ENCODE data around the gene CYB561. TPM values are rescaled to one million over a fixed set of nuclear protein-coding genes. Genes with fewer than 3 reads are reported as not detected.

The CYB561 gene
- total and polyA plus RNA-seq, 2 experiments from 2014 or later, result 7.4 to 21.5 TPM

GRCh38 chr17:63435681-63436522 is 10.2 kb downstream of the CYB561 start:
- Histone ChIP-seq H3K36me3 (no peaks in the 10 kb centered on the region), H3K9me3 (ENCODE audit: low read depth) (no peaks in the 10 kb centered on the region), H3K27ac (no peak overlapping the region), H3K27me3 (no peaks in the 10 kb centered on the region), H3K4me3 (no peak overlapping the region), H3K4me1 (ENCODE audit: low read depth) (peaks cover 5% of the 10 kb centered on the region)
- DNase-seq (ENCODE audit: low read depth in 1 of 2, low spot score in 1 of 2), result no peak
- TF ChIP-seq CTCF (IDR thresholded peaks at IDR 0.05; ENCODE audit: low read depth, low read length), result no peak

GRCh38 chr17:63434951-63435571 is 11.0 kb downstream of the CYB561 start:
- no peaks in the 10 kb centered on the region for H3K9me3 ChIP-seq (ENCODE audit: low read depth)
- DNase-seq (ENCODE audit: low read depth in 1 of 2, low spot score in 1 of 2), result peak in 1 of 2 donors; percentile 47
- H3K27ac ChIP-seq, result no peak overlapping the region
- peak; percentile 36 for TF ChIP-seq CTCF (IDR thresholded peaks at IDR 0.05; ENCODE audit: low read depth, low read length)
- H3K4me1 ChIP-seq (ENCODE audit: low read depth), result peaks cover 5% of the 10 kb centered on the region
- no peaks in the 10 kb centered on the region for H3K27me3 ChIP-seq
- no peak overlapping the region for H3K4me3 ChIP-seq
- no peaks in the 10 kb centered on the region for H3K36me3 ChIP-seq

- Histone ChIP-seq H3K36me3 (no peaks in the 10 kb centered on the region), H3K4me3 (no peak overlapping the region), H3K9me3 (ENCODE audit: low read depth) (no peaks in the 10 kb centered on the region), H3K27ac (no peak overlapping the region), H3K27me3 (no peaks in the 10 kb centered on the region), H3K4me1 (ENCODE audit: low read depth) (peaks cover 5% of the 10 kb centered on the region)
- no peak for TF ChIP-seq CTCF (IDR thresholded peaks at IDR 0.05; ENCODE audit: low read depth, low read length)
- peak in 1 of 2 donors; percentile 96 for DNase-seq (ENCODE audit: low read depth in 1 of 2, low spot score in 1 of 2)
Measured at GRCh38 chr17:63433746-63434591, 12.1 kb downstream of the CYB561 start.

DNA sequence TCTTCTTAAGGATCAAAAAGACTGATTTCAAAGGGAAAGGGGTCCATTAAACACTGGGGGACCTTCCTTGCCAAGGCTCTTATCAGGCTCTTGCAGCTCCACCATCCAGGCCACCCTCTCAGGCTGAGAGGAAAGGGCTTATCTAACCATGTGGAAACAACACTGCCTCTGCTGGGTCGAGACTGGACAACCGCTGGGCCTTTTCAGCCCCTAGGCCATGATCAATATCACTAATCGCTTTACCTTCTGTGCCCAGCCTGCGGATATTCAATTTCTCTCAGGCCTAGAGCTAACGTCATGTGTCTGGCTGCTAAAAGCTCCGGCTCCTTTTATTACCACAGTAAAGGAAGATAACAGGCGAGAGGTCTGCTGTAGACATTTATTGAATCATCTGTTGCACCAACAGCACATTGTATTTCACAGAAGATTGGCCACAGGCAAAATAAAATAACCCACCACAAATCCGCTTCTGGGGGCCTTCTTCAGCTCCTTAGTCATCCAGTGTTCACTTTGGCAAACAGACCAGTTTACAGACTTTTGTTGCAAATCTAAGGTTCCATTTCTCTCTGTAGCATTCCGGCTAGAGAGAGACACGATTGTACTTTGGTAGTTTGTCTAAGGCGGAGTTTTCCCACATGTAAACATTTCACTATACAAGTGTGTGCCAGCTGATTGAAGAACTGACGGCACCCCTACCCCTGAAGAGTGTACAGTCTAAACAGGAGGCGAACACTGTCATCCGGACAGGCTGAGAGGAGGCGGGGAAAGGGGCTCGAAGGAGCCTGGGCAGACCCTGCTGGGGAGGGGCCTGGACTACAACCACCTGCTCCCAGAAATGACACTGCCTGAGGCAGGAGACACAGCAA is 13.9 kb downstream of the CYB561 start:
- H3K36me3 ChIP-seq, result peaks cover under 1% of the 10 kb centered on the region
- H3K9me3 ChIP-seq (ENCODE audit: low read depth), result no peaks in the 10 kb centered on the region
- H3K4me3 ChIP-seq, result no peak overlapping the region
- peak overlapping the region; percentile 59 for H3K27ac ChIP-seq
- no peaks in the 10 kb centered on the region for H3K27me3 ChIP-seq
- peaks cover 5% of the 10 kb centered on the region for H3K4me1 ChIP-seq (ENCODE audit: low read depth)
- TF ChIP-seq CTCF (IDR thresholded peaks at IDR 0.05; ENCODE audit: low read depth, low read length), result no peak
- peak; percentile 47 to 78 for DNase-seq (ENCODE audit: low read depth in 1 of 2, low spot score in 1 of 2)

DNA sequence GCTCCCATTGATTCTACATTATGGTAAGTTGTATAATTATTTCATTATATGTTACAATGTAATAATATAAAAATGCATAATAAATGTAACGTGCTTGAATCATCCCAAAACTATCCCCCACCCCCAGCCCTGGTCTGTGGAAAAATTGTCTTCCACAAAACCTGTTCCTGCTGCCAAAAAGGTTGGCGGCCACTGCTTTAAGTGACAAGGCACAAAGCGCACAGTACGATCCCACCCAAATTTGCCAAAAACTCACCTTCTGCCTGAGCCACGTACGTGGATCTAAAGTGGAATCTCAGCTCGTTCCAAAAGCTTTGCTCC is 14.5 kb downstream of the CYB561 start:
- Histone ChIP-seq H3K27me3 (no peaks in the 10 kb centered on the region), H3K9me3 (ENCODE audit: low read depth) (no peaks in the 10 kb centered on the region)

More for the DNA sequence above, 14.5 kb downstream of the CYB561 start:
- Histone ChIP-seq H3K36me3 (peaks cover 5% of the 10 kb centered on the region), H3K4me3 (no peak overlapping the region), H3K27ac (no peak overlapping the region), H3K4me1 (ENCODE audit: low read depth) (peaks cover 5% of the 10 kb centered on the region)
- DNase-seq (ENCODE audit: low read depth in 1 of 2, low spot score in 1 of 2), result no peak
- no peak for TF ChIP-seq CTCF (IDR thresholded peaks at IDR 0.05; ENCODE audit: low read depth, low read length)

All from cardiac muscle cell (in vitro differentiated cells and primary cell).